ENCODE results near the gene ADGRG7.
"Not testable (repeated sequence)": the region's sequence is repeated elsewhere in the genome, so short reads cannot be mapped to it uniquely, and the experiment has no call there.

GRCh38 chr3:100667316-100667715 lies 57.9 kb downstream of the ADGRG7 start:
- TF ChIP-seq CTCF (IDR thresholded peaks at IDR 0.05 in 8 of 11, conservative IDR thresholded peaks at IDR 0.05 in 3 of 11); POLR2AphosphoS5 (IDR thresholded peaks at IDR 0.05): not testable (repeated sequence)

Data from spleen (tissue), 7 donors.